GM12873 (cell line): ENCODE measurements around the gene NDOR1.

Source experiments
- CTCF ChIP-seq: IDR thresholded peaks from 2 replicates; pipeline ENCODE4 v1.5.1; 2012; ENCODE audit warnings: low read depth, mild to moderate bottlenecking, moderate library complexity, low read length, control low read depth; ENCODE audit not compliant: insufficient read depth; ENCODE audit errors: missing control alignments

The NDOR1 gene

DNA sequence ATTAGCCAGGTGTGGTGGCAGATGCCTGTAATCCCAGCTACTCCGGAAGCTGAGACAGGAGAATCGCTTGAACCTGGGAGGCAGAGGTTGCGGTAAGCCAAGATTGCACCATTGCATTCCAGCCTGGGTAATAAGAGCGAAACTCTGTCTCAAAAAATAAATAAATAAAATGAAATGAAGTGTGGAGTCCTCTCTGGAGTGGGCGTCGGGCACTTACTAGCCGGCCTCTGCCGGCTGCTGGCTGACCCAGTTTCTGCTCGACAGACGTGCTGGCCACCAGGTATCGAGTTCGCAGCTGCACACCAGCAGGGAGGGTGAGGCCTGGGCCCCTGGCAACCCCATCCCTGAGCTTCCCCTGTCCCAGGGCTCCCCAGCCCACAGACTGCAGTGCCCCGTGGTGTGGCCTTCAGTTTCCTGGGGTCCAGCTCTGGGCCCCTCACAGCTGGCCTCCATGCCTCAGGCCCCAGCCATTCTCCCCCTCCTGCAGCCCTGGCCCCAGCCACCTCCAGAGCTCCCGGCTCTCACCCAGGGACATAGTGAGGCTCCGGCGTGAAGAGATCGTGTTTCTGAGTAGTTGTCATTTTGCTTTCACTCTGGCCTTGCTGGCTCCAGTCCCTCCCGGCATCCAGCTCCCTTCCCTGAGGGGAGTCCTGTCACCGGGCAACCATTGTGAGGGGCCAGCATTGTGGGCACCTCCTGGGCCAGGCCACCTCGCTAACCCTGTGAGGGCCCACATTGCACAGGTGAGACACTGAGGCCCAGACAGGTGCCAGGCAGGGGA lies 41.8 kb downstream of the NDOR1 start:
- TF ChIP-seq CTCF: no peak

DNA sequence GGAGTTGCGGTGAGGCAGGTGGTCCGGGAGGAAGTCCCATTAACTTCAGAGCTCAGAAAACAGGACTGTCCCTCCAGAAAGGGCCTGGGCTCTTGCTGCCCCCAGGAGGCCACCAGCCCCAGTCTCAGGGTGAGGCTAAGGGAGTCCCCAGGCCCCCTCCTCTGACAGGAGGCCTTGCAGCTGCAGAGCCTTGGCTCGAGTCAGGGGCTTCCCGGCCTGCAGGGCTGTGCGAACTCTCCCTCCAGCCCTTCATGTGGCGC lies 42.3 kb downstream of the NDOR1 start:
- TF ChIP-seq CTCF: no peak

DNA sequence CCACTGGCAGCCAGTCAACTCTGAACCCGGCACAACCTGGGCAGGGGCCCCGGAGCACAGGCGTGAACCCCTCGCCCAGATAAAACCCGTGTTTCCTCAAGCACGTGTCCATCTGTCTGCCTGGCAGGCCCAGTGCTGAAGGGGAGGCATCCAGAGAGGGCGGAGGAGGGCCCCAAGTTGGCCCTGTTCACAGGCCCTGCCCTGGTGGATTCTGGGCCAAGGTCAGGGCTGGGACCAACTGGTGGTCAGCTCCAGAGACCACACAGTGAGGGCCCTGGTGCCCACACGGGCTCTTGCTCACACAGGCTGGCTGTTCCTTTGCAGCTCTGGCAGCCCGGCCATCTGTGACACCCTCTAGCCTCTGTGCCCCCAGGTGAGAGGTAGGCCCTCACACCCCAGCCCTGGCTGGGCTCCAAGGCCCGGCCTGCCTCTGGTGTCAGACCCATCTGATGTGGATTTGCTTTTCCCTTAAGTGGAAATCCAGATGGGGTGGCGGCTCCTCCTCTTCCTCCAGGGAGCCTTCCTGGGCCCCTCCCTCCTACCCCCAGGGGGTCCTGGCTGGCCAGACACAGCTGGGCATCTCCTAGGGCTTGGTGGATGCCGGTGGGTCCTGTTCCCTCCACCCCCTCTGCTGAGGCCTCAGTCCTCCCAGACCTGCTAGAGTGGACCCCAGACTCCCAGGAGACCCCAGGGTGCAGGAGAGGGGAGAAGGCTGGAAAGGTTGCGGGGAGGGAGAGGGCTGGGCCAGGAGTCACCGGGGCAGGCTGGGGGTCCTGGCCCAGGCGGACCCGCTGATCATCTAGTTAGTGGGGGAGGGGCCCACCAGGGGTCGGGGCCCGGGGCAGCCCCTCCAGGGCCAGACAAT lies 45.1 kb downstream of the NDOR1 start:
- no peak for TF ChIP-seq CTCF

DNA sequence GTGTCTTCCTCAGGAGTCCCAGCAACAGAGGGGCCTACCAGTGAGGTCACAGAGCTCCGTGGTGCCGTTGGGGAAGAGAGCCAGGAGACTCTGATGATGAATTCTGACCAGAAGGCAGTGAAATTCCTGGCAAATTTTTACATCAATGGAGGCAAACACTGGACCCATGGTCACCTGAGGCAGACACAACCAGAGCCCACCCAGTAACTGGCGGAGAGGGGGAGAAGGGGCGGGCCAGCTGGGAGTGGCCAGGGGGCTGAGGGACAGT lies 45.6 kb downstream of the NDOR1 start, which contains the start of gene STPG3:
Gene STPG3 (plus strand): TSS at position 93 of the 268 bp plus-strand sequence. CDS start 1 bp downstream, at position 94.
- TF ChIP-seq CTCF: no peak

DNA sequence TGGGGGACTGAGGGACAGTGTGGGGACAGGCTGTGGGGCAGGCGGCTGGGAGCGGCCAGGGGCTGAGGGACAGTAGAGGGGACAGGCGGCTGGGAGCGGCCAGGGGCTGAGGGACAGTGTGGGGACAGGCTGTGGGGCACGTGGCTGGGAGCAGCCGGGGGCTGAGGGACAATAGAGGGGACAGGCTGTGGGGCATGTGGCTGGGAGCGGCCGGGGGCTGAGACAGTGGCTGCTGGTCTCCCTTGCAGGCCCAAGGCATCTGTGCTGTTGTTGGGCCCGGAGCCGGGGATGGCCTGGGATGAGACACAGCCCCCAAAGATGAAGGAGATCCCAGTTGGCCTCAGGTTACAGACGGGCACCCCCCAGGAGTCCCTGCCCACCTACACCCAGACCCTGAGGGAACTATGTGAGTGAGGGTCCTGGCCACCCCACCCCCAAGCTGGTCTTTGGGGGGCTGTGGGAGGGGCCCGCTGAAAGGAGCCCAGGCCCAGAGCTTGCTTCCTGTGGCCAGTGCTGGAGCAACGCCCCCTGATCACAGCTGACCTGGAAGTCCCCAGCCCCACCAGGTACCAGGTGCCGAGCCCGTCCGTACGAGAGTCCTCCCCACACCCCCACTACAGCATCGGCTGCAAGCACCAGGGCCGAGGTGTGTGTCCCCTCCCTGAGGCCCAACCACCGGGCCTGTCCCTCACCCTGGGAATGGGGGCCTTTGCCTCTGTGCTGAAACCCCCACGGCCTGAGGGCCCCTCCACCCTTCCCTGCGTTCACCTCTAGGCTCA lies 46.2 kb downstream of the NDOR1 start:
- TF ChIP-seq CTCF: no peak

DNA sequence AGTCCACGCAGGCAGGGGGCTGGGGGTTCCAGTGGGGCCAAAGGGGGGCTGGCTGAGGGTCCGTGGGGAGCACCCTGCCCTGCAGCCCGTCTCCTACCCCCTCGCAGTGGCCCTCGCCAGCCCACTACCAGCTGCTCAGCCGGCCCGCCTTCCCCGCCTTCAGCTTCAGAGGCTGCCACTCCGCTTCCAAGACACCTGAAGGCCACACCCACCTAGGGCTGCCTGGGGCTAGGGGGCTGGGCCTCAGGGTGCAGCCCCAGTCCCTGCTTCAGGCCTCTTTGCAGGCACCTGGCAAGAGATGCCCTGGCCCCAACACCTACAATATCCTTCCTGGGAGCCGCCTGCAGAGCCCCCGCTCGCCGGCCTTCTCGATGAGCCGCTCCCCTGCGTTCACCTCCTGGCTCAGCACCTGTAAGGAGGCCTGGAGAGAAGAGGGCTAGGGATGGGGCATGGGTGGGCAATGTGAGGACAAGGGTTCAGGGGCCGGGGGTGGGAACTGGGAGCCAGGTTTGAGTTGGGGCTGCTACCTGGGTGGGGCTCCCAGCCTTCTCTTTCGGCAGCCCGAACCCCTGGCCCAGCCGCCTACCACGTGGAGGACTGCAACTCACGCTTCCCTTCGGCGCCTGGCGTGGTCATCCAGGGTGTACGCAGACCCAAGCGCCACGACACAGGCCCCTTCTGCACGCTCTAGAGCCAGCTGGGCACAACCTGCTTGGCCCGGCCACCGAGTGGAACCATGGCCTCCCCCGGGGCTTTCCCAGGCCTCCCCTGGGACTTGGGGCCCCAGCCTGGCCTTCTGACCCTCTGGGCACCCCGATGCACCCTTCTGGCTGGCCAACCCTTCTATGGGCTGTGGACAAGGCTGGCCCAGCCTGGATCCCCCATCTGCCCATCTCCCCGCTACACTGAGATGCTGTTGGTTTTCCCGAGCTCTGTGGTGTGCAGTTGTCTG lies 47.3 kb downstream of the NDOR1 start:
- no peak for TF ChIP-seq CTCF
